ENCODE data around the gene SDSL.
A peak's percentile ranks its signal among the peaks of the same experiment; 100 is the strongest.

SDSL gene

DNA sequence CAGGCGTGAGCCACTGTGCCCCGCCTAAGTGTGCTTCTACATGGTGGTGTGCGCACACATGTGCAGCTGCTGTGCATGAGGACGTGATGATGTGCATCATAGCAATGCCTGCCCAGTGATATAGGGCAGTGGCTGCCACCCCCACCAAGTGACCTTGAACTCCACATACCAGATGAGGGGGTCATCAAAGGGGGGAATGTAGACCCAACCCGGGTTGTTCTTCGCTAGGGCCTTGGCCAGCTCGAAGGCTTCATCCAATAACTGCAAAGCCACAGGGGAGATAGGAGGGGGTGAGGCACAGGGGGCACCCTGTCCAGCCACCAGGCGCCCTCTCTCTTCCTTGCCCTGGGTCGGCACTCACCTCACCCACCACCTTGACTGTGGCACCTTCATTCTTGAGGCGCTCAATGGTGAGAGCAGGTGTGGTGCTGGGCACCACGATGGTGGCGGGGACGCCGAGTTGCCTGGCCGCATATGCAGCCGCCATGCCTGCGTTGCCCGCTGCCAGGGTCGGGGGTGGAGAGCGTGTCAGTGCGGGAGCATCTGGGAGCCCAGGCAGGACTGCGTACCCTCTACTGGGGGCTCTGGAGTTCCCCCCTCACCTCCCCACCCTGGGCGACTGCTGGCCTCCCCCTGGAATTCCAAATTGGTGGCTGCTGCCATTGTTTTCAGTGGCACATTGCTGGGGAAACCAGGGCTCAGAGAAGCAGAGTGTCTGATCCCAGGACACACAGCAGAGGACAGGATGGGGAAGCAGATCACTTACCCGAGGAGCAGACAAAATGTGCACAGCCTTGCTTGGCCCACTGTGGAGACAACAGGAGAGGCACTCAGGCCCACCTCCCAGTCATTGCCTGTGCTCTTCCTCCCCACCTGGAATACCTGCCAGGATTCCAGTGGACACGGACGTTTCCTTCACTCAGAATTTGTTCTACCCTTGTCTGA, 23.6 kb upstream of the SDSL start:
- H3K36me3 ChIP-seq (ENCODE audit: control insufficient read depth in 2 of 2, insufficient read depth in 1 of 2, low read length in 2 of 2) = no peaks in the 10 kb centered on the region
- H3K4me3 ChIP-seq (ENCODE audit: low read depth, low read length) = no peak overlapping the region
- POLR2A ChIA-PET = no interaction called here
- no peak for TF ChIP-seq ZBTB48 (tag by site-specific recombination; IDR thresholded peaks at IDR 0.05)
- 0 out of 2 replicates have a peak, but pooled peaks have one; percentile 9 for TF ChIP-seq ZNF768 (tag by site-specific recombination; IDR thresholded peaks at IDR 0.05)
- TF ChIP-seq ZNF19 (tag by site-specific recombination; IDR thresholded peaks at IDR 0.05; ENCODE audit: low read depth) = no peak
- TF ChIP-seq ZNF701 (tag by site-specific recombination; IDR thresholded peaks at IDR 0.05) = peak; percentile 53; the same call in 1 of the 2 replicates
- CTCF ChIA-PET = interaction anchor here (0.7 to 1.2 kb wide), 3 partner anchors 9 to 27 kb away, joined by 3 read pairs; no protein-coding TSS in a partner anchor
- no peak overlapping the region for H3K27ac ChIP-seq (ENCODE audit: extremely low read depth, low read depth, low read length)
- no peaks in the 10 kb centered on the region for H3K4me1 ChIP-seq (ENCODE audit: control insufficient read depth, insufficient read depth, low read length)
- H3K9me3 ChIP-seq (ENCODE audit: control insufficient read depth, insufficient read depth, low read depth, low read length) = no peaks in the 10 kb centered on the region

- ChIA-PET POLR2A (no interaction called here), CTCF (interaction anchor here (1.2 kb wide), 1 partner anchor 26 kb away, joined by 3 read pairs; no protein-coding TSS in a partner anchor)
- H3K27ac ChIP-seq (ENCODE audit: extremely low read depth, low read depth, low read length) = no peak overlapping the region
- no peaks in the 10 kb centered on the region for H3K4me1 ChIP-seq (ENCODE audit: control insufficient read depth, insufficient read depth, low read length)
- no peaks in the 10 kb centered on the region for H3K36me3 ChIP-seq (ENCODE audit: control insufficient read depth in 2 of 2, insufficient read depth in 1 of 2, low read length in 2 of 2)
- no peak overlapping the region for H3K4me3 ChIP-seq (ENCODE audit: low read depth, low read length)
- H3K9me3 ChIP-seq (ENCODE audit: control insufficient read depth, insufficient read depth, low read depth, low read length) = no peaks in the 10 kb centered on the region
- TF ChIP-seq, protein P1, sequence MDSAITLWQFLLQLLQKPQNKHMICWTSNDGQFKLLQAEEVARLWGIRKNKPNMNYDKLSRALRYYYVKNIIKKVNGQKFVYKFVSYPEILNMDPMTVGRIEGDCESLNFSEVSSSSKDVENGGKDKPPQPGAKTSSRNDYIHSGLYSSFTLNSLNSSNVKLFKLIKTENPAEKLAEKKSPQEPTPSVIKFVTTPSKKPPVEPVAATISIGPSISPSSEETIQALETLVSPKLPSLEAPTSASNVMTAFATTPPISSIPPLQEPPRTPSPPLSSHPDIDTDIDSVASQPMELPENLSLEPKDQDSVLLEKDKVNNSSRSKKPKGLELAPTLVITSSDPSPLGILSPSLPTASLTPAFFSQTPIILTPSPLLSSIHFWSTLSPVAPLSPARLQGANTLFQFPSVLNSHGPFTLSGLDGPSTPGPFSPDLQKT (IDR thresholded peaks at IDR 0.05; ENCODE audit: borderline replicate concordance, low read depth, low read length) = no peak
- TF ChIP-seq ZNF133 (tag by site-specific recombination; IDR thresholded peaks at IDR 0.05) (no peak), ZBTB6 (tag by site-specific recombination; IDR thresholded peaks at IDR 0.05) (no peak), ZNF132 (tag by site-specific recombination; IDR thresholded peaks at IDR 0.05; ENCODE audit: borderline replicate concordance) (no peak), ZNF341 (tag by site-specific recombination; IDR thresholded peaks at IDR 0.05; ENCODE audit: low read depth) (no peak), ZBTB20 (tag by site-specific recombination; IDR thresholded peaks at IDR 0.05) (no peak), ZSCAN18 (tag by site-specific recombination; IDR thresholded peaks at IDR 0.05) (no peak), ZNF398 (tag by site-specific recombination; IDR thresholded peaks at IDR 0.05) (no peak), ZNF610 (tag by site-specific recombination; IDR thresholded peaks at IDR 0.05; ENCODE audit: borderline replicate concordance) (no peak)
- TF ChIP-seq, protein P2, sequence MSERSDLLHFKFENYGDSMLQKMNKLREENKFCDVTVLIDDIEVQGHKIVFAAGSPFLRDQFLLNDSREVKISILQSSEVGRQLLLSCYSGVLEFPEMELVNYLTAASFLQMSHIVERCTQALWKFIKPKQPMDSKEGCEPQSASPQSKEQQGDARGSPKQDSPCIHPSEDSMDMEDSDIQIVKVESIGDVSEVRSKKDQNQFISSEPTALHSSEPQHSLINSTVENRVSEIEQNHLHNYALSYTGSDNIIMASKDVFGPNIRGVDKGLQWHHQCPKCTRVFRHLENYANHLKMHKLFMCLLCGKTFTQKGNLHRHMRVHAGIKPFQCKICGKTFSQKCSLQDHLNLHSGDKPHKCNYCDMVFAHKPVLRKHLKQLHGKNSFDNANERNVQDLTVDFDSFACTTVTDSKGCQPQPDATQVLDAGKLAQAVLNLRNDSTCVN (tag by site-specific recombination; optimal IDR thresholded peaks at IDR 0.05) = no peak
- TF ChIP-seq, protein P3, sequence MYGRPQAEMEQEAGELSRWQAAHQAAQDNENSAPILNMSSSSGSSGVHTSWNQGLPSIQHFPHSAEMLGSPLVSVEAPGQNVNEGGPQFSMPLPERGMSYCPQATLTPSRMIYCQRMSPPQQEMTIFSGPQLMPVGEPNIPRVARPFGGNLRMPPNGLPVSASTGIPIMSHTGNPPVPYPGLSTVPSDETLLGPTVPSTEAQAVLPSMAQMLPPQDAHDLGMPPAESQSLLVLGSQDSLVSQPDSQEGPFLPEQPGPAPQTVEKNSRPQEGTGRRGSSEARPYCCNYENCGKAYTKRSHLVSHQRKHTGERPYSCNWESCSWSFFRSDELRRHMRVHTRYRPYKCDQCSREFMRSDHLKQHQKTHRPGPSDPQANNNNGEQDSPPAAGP (tag by site-specific recombination; IDR thresholded peaks at IDR 0.05) = no peak
- TF ChIP-seq, protein P4, sequence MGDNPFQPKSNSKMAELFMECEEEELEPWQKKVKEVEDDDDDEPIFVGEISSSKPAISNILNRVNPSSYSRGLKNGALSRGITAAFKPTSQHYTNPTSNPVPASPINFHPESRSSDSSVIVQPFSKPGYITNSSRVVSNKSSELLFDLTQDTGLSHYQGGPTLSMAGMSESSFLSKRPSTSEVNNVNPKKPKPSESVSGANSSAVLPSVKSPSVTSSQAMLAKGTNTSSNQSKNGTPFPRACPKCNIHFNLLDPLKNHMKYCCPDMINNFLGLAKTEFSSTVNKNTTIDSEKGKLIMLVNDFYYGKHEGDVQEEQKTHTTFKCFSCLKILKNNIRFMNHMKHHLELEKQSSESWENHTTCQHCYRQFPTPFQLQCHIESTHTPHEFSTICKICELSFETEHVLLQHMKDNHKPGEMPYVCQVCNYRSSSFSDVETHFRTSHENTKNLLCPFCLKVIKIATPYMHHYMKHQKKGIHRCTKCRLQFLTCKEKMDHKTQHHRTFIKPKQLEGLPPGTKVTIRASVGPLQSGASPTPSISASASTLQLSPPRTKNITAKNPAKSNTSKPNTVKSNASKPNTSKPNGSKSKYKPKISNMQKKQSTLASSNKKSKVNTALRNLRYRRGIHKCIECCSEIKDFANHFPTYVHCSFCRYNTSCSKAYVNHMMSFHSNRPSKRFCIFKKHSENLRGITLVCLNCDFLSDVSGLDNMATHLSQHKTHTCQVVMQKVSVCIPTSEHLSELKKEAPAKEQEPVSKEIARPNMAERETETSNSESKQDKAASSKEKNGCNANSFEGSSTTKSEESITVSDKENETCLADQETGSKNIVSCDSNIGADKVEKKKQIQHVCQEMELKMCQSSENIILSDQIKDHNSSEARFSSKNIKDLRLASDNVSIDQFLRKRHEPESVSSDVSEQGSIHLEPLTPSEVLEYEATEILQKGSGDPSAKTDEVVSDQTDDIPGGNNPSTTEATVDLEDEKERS (tag by site-specific recombination; IDR thresholded peaks at IDR 0.05) = no peak
- TF ChIP-seq, protein P5, sequence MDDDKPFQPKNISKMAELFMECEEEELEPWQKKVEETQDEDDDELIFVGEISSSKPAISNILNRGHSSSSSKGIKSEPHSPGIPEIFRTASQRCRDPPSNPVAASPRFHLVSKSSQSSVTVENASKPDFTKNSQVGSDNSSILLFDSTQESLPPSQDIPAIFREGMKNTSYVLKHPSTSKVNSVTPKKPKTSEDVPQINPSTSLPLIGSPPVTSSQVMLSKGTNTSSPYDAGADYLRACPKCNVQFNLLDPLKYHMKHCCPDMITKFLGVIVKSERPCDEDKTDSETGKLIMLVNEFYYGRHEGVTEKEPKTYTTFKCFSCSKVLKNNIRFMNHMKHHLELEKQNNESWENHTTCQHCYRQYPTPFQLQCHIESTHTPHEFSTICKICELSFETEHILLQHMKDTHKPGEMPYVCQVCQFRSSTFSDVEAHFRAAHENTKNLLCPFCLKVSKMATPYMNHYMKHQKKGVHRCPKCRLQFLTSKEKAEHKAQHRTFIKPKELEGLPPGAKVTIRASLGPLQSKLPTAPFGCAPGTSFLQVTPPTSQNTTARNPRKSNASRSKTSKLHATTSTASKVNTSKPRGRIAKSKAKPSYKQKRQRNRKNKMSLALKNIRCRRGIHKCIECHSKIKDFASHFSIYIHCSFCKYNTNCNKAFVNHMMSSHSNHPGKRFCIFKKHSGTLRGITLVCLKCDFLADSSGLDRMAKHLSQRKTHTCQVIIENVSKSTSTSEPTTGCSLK (tag by site-specific recombination; IDR thresholded peaks at IDR 0.05) = no peak
Observed at GRCh38 chr12:113399490-113399889, 22.7 kb upstream of the SDSL start.

All from HEK293 (cell line).